ENCODE measurements around the gene UNKL. TPM values are rescaled to one million over a fixed set of nuclear protein-coding genes. Genes with fewer than 3 reads are reported as not detected.

The UNKL gene
- total and polyA plus RNA-seq, 2 of the 8 experiments (the other 6 are each of a cell fraction or from before 2014, with no cell fraction given) = 25.1 to 31.8 TPM

GRCh38 chr16:1337486-1337885, 77.0 kb downstream of the UNKL start:
- Histone ChIP-seq H2BK12ac (ENCODE audit: low read depth, low read length) (no peak overlapping the region), H3K18ac (ENCODE audit: extremely low read depth, low read length) (no peak overlapping the region), H4K91ac (replicated peaks; ENCODE audit: insufficient read length, low read length) (no peak overlapping the region), H3K79me1 (ENCODE audit: low read depth, low read length) (no peaks in the 10 kb centered on the region), H3K9ac (replicated peaks in 1 of 4; ENCODE audit: extremely low read depth in 1 of 4, low read depth in 3 of 4, low read length in 3 of 4) (no peak overlapping the region), H2AFZ (ENCODE audit: low read length) (no peak overlapping the region), H3K4me2 (ENCODE audit: insufficient read depth in 1 of 2, low read depth in 2 of 2, low read length in 2 of 2) (no peak overlapping the region), H3K14ac (ENCODE audit: insufficient read length) (no peak overlapping the region), H4K20me1 (replicated peaks in 1 of 2; ENCODE audit: control insufficient read depth in 1 of 2, insufficient read depth in 2 of 2, low read length in 2 of 2) (peaks cover 7 to 21% of the 10 kb centered on the region in 2 experiments), H3K4me1 (replicated peaks in 1 of 4; ENCODE audit: control insufficient read depth in 3 of 4, insufficient read depth in 4 of 4, low read length in 3 of 4) (peaks cover 0 to 11% (median 4%) of the 10 kb centered on the region in 4 experiments; a peak in 4 of 7 replicates), H3K4ac (replicated peaks; ENCODE audit: insufficient read length, low read depth, low read length) (no peak overlapping the region), H2AK5ac (ENCODE audit: low read depth, low read length) (no peak overlapping the region), H3K23me2 (ENCODE audit: low read depth, low read length) (peaks cover 6% of the 10 kb centered on the region; the same call in 1 of the 2 replicates), H4K5ac (ENCODE audit: insufficient read length, low read depth, low read length) (no peak overlapping the region), H3K27me3 (replicated peaks in 1 of 4; ENCODE audit: control insufficient read depth in 3 of 4, extremely low read depth in 1 of 4, insufficient read depth in 3 of 4, low read length in 3 of 4) (peaks cover 19 to 48% (median 37%) of the 10 kb centered on the region in 4 experiments), H3K36me3 (ENCODE audit: control insufficient read depth in 2 of 4, insufficient read depth in 4 of 4, low read length in 3 of 4) (no peaks in the 10 kb centered on the region), H3K56ac (replicated peaks; ENCODE audit: insufficient read length, low read depth, low read length) (no peak overlapping the region), H3K9me3 (ENCODE audit: insufficient read depth in 2 of 2, low read depth in 1 of 2, low read length in 1 of 2) (no peaks in the 10 kb centered on the region), H3K4me3 (ENCODE audit: extremely low read depth in 1 of 4, insufficient read depth in 2 of 4, low read depth in 3 of 4, low read length in 4 of 4) (no peak overlapping the region), H3K27ac (ENCODE audit: low read depth, low read length) (no peak overlapping the region), H2BK5ac (ENCODE audit: low read depth, low read length) (no peak overlapping the region), H3K23ac (ENCODE audit: insufficient read length) (no peak overlapping the region), H2BK15ac (ENCODE audit: low read length) (no peak overlapping the region), H2BK120ac (replicated peaks; ENCODE audit: low read depth, low read length) (no peak overlapping the region), H4K8ac (ENCODE audit: extremely low read depth, insufficient read depth, low read length) (no peak overlapping the region), H3K79me2 (ENCODE audit: control insufficient read depth in 1 of 2, insufficient read depth in 2 of 2, low read length in 2 of 2) (no peaks in the 10 kb centered on the region), H2BK20ac (ENCODE audit: low read length) (no peak overlapping the region)
- CTCF ChIA-PET (ENCODE audit: partially characterized antibody) = interaction anchor here (0.7 to 5.2 kb wide), 8 partner anchors 8 to 72 kb away, joined by 3 to 43 read pairs (median 4); no protein-coding TSS in a partner anchor
- WGBS, 2 experiments (ENCODE audit: extremely low coverage in 1 of 2, insufficient coverage in 1 of 2, insufficient read length in 1 of 2, insufficient replicate concordance in 2 of 2, low coverage in 1 of 2, low lambda C conversion rate in 2 of 2, missing lambda C conversion rate in 1 of 2) = 87% methylated on average over 9 of the region's 9 CpGs; no CpG with 5 or more reads in 1 of the 2 experiments
- DNase-seq (ENCODE audit: low read depth in 1 of 2, low spot score in 2 of 2) (no peak), FAIRE-seq (no peak)
- POLR2A ChIA-PET (ENCODE audit: partially characterized antibody) = interaction anchor here (0.9 to 1.2 kb wide), 2 partner anchors 10 to 11 kb away, joined by 3 to 4 read pairs; no protein-coding TSS in a partner anchor
- TF ChIP-seq SIN3A (conservative IDR thresholded peaks at IDR 0.05 in 1 of 2, IDR thresholded peaks at IDR 0.05 in 1 of 2; ENCODE audit: low read depth in 1 of 2, low read length in 2 of 2) (peak in 1 of 2 experiments; percentile 52; a peak in 1 of 4 replicates), USF2 (IDR thresholded peaks at IDR 0.05; ENCODE audit: low read length) (no peak), RNF2 (IDR thresholded peaks at IDR 0.05; ENCODE audit: borderline replicate concordance, low read depth, low read length, missing control alignments, poor library complexity, severe bottlenecking) (no peak), BACH1 (IDR thresholded peaks at IDR 0.05; ENCODE audit: low read length) (no peak), TAF1 (IDR thresholded peaks at IDR 0.05; ENCODE audit: low read depth, low read length) (no peak)
